Osteocyte (in vitro differentiated cells): Measurements from ENCODE around the gene USP51. TPM values are rescaled to one million over a fixed set of nuclear protein-coding genes. Genes with fewer than 3 reads are reported as not detected.
"Not testable (repeated sequence)": the region's sequence is repeated elsewhere in the genome, so short reads cannot be mapped to it uniquely, and the experiment has no call there.

Experiments
- DNase-seq: peaks from one replicate; pipeline ENCODE4 v3.0.0; 2021; ENCODE audit warnings: mixed read lengths; ENCODE audit not compliant: unreplicated experiment; ENCODE audit errors: extremely low spot score
- H3K27ac Mint-ChIP-seq: one replicate; pipeline ENCODE4 v1.8.0; 2021; ENCODE audit warnings: mild to moderate bottlenecking, mixed read lengths; ENCODE audit not compliant: unreplicated experiment
- H3K27me3 Mint-ChIP-seq: one replicate; pipeline ENCODE4 v1.8.0; 2021; ENCODE audit warnings: mixed read lengths; ENCODE audit not compliant: unreplicated experiment
- H3K36me3 Mint-ChIP-seq: one replicate; pipeline ENCODE4 v1.8.0; 2021; ENCODE audit warnings: mixed read lengths; ENCODE audit not compliant: unreplicated experiment
- H3K4me1 Mint-ChIP-seq: one replicate; pipeline ENCODE4 v1.8.0; 2021; ENCODE audit warnings: mixed read lengths; ENCODE audit not compliant: unreplicated experiment
- H3K4me3 Mint-ChIP-seq: one replicate; pipeline ENCODE4 v1.8.0; 2021; ENCODE audit warnings: mild to moderate bottlenecking, moderate library complexity, mixed read lengths; ENCODE audit not compliant: unreplicated experiment
- H3K9me3 Mint-ChIP-seq: one replicate; pipeline ENCODE4 v1.8.0; 2021; ENCODE audit warnings: mixed read lengths; ENCODE audit not compliant: unreplicated experiment
- long read RNA-seq: library from polyadenylated mRNA; unstranded; transcript quantifications from one replicate; pipeline ENCODE4 v2.0.0, GENCODE V29; 2021
- total RNA-seq: library from RNA; stranded (reverse); gene quantifications from 2 replicates; pipeline ENCODE4 v1.2.1, GENCODE V29; 2021
- TF ChIP-seq, protein P1 (sequence below): fragments of 200-600 bp; sonication (generic); IDR thresholded peaks from 2 replicates; pipeline ENCODE4 v1.5.0; 2021; ENCODE audit warnings: antibody characterized with exemption, mild to moderate bottlenecking, moderate library complexity

Gene USP51
- total RNA-seq, result 1.6 and 1.7 TPM in 2 replicates
- long read RNA-seq, result 0 reads

DNA sequence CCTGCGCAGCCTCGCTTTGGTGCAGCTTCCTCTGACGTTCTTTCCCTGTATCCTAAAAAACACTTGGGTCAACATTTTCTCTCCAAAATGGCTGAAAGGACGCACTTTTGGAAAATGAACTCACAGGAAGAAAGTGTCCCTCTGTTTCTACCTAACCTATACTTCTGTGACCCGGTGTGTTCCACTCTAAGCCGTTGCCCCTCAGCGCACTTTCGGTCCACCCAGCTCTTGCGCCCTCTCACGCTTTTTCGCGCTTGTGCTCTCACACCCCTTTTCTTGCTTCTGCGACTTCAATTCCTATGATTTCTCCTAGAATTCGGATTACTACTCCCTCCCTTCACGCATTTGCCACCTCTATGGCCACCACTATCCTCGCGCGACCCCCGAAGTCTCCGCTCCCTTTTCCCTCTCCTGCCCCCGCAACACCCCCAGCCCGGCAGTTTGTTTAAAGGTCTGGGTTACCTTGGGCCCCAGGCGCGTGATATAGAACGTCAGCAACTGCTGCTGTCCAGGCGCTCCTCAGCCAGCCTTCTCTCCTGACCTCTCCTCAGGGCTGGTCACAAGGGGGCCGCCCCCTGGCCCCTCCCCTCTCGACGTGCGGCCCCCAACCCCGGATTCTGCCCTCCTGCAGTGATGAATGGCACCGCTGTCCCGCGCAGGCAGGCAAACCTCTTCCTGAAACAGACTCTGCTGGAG, at the start of gene USP51:
Gene USP51 (minus strand): TSS at position 535 of the 696 bp plus-strand sequence. CDS start 909 bp downstream, outside the sequence.
- no peaks in the 10 kb centered on the region for H3K4me1 Mint-ChIP-seq
- TF ChIP-seq, protein P1, sequence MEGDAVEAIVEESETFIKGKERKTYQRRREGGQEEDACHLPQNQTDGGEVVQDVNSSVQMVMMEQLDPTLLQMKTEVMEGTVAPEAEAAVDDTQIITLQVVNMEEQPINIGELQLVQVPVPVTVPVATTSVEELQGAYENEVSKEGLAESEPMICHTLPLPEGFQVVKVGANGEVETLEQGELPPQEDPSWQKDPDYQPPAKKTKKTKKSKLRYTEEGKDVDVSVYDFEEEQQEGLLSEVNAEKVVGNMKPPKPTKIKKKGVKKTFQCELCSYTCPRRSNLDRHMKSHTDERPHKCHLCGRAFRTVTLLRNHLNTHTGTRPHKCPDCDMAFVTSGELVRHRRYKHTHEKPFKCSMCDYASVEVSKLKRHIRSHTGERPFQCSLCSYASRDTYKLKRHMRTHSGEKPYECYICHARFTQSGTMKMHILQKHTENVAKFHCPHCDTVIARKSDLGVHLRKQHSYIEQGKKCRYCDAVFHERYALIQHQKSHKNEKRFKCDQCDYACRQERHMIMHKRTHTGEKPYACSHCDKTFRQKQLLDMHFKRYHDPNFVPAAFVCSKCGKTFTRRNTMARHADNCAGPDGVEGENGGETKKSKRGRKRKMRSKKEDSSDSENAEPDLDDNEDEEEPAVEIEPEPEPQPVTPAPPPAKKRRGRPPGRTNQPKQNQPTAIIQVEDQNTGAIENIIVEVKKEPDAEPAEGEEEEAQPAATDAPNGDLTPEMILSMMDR, result peak; percentile 22
- H3K27ac Mint-ChIP-seq, result peak within 1 kb of the TSS; percentile 88
- no peak for DNase-seq
- no peaks in the 10 kb centered on the region for H3K9me3 Mint-ChIP-seq
- no peaks in the 10 kb centered on the region for H3K27me3 Mint-ChIP-seq
- H3K36me3 Mint-ChIP-seq, result no peaks in the 10 kb centered on the region
- H3K4me3 Mint-ChIP-seq, result peak within 1 kb of the TSS; percentile 88

DNA sequence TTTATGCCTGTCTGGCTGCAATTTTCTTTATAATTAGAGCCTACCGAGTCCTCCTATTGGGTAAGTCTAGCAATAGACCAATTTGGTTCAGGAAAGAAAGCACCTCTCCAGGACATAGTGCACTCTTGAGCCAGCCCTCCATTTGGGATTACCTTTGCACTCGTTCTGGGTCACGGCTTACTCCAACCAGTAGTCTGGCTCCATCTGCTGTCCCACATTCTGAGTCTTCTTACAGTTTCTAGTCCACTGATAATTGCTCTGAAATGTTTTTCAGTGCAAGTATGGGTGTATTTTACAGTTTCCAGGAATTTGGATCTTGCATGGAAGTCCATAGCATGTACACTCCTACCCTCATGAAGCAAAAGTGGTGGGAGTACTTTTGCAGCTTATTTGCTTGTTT, 34.8 kb upstream of the USP51 start:
- no peak for DNase-seq
- no peaks in the 10 kb centered on the region for H3K36me3 Mint-ChIP-seq
- H3K4me3 Mint-ChIP-seq, result no peak overlapping the region
- no peaks in the 10 kb centered on the region for H3K9me3 Mint-ChIP-seq
- TF ChIP-seq, protein P1, result no peak
- H3K4me1 Mint-ChIP-seq, result no peaks in the 10 kb centered on the region
- H3K27ac Mint-ChIP-seq, result no peak overlapping the region
- H3K27me3 Mint-ChIP-seq, result no peaks in the 10 kb centered on the region

GRCh38 chrX:55523356-55523755, 33.7 kb upstream of the USP51 start:
- no peaks in the 10 kb centered on the region for H3K36me3 Mint-ChIP-seq
- no peak overlapping the region for H3K27ac Mint-ChIP-seq
- H3K4me3 Mint-ChIP-seq, result no peak overlapping the region
- H3K27me3 Mint-ChIP-seq, result no peaks in the 10 kb centered on the region
- no peaks in the 10 kb centered on the region for H3K4me1 Mint-ChIP-seq
- H3K9me3 Mint-ChIP-seq, result no peaks in the 10 kb centered on the region
- TF ChIP-seq, protein P1, result no peak
- DNase-seq, result no peak

- peak; percentile 68 for DNase-seq
- Mint-ChIP-seq H3K9me3 (no peaks in the 10 kb centered on the region), H3K36me3 (no peaks in the 10 kb centered on the region), H3K4me1 (no peaks in the 10 kb centered on the region), H3K27me3 (no peaks in the 10 kb centered on the region), H3K4me3 (no peak overlapping the region), H3K27ac (no peak overlapping the region)
- TF ChIP-seq, protein P1, result no peak
These were observed 33.1 kb upstream of the USP51 start for GRCh38 chrX:55522596-55523276.

- no peaks in the 10 kb centered on the region for H3K9me3 Mint-ChIP-seq
- H3K36me3 Mint-ChIP-seq, result no peaks in the 10 kb centered on the region
- H3K4me3 Mint-ChIP-seq, result no peak overlapping the region
- no peak overlapping the region for H3K27ac Mint-ChIP-seq
- H3K4me1 Mint-ChIP-seq, result no peaks in the 10 kb centered on the region
- H3K27me3 Mint-ChIP-seq, result no peaks in the 10 kb centered on the region
- TF ChIP-seq, protein P1, result no peak
- peak; percentile 75 for DNase-seq
These were observed 32.0 kb upstream of the USP51 start for GRCh38 chrX:55521687-55522086.

DNA sequence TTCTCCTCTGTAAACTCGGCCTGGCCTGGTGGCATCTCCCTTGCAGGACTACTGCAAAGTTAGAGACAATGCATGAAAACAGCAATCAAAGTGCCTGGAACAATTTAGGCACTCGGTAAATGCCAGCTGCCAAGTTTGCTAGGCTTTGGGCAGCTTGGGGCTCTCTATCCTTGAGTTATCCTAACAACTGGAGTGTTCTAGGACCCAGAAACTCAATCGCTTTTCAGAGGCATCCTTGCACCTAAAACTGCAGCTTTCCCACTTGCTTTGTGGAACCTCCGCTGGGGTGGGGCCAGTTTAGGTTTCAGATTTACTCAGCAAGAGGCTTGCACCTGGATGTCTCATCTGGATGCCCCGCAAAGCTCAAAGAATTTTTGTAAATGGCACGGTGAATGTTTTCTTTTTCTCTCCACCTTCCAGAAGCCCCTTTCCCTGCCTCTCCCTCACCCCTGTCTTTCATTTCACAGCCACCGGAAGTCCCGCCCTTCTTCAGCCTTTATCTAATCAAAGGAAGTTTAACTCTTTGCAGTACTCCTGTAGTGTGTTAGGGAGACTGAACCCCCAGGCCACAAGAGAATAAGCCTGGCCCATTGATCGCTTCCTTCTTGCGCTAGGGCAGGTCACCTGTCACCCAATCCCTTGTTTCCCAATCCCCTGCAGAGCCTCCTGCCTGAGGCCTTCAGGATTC, 27.3 kb upstream of the USP51 start:
- H3K4me3 Mint-ChIP-seq, H3K27ac Mint-ChIP-seq, H3K4me1 Mint-ChIP-seq, DNase-seq, H3K36me3 Mint-ChIP-seq, H3K9me3 Mint-ChIP-seq, H3K27me3 Mint-ChIP-seq: not testable (repeated sequence)

GRCh38 chrX:55513045-55513737, 23.5 kb upstream of the USP51 start:
- H3K4me3 Mint-ChIP-seq, H3K27me3 Mint-ChIP-seq, H3K4me1 Mint-ChIP-seq, H3K27ac Mint-ChIP-seq, H3K9me3 Mint-ChIP-seq, DNase-seq, H3K36me3 Mint-ChIP-seq: not testable (repeated sequence)
